Brain microvascular endothelial cell (primary cell): ENCODE data around the gene CCL18.

ENCODE experiments used
- DNase-seq: peaks from one replicate; pipeline ENCODE4 v3.0.0-alpha.2; 2020
- H3K27ac ChIP-seq: fragments of 250-450 bp; sonication (Bioruptor Pico); 2 replicates; pipeline ENCODE4 v1.5.1; 2020; ENCODE audit warnings: mild to moderate bottlenecking, moderate library complexity
- H3K27me3 ChIP-seq: fragments of 250-450 bp; sonication (Bioruptor Pico); replicated peaks from 2 replicates; pipeline ENCODE4 v1.5.1; 2020; ENCODE audit warnings: mild to moderate bottlenecking
- H3K36me3 ChIP-seq: fragments of 250-450 bp; sonication (Bioruptor Pico); replicated peaks from 2 replicates; pipeline ENCODE4 v1.5.1; 2020; ENCODE audit warnings: mild to moderate bottlenecking
- H3K4me3 ChIP-seq: 2 replicates; pipeline ENCODE4 v1.5.1; 2011; ENCODE audit warnings: low read depth, mild to moderate bottlenecking, control low read depth, low read length, moderate library complexity
- CTCF ChIP-seq: IDR thresholded peaks from 2 replicates; pipeline ENCODE4 v1.5.1; 2011; ENCODE audit warnings: low read depth, mild to moderate bottlenecking, moderate library complexity, low read length, control low read depth, inconsistent platforms; ENCODE audit errors: missing control alignments
- in situ Hi-C: cut with HindIII; loops from 2 replicates; pipeline ENCODE4 v1.10.0; 2017; ENCODE audit warnings: low sequenced_read_pairs, low pct_ligation_motif_present

CCL18 gene

GRCh38 chr17:36024106-36024869 is 39.8 kb upstream of the CCL18 start:
- in situ Hi-C loops = no loop called here
- Histone ChIP-seq H3K4me3 (no peak overlapping the region), H3K27me3 (no peaks in the 10 kb centered on the region), H3K27ac (no peak overlapping the region), H3K36me3 (no peaks in the 10 kb centered on the region)
- DNase-seq = no peak
- TF ChIP-seq CTCF = no peak

- no peak for TF ChIP-seq CTCF
- Histone ChIP-seq H3K4me3 (no peak overlapping the region), H3K36me3 (no peaks in the 10 kb centered on the region), H3K27me3 (no peaks in the 10 kb centered on the region), H3K27ac (no peak overlapping the region)
- no peak for DNase-seq
- in situ Hi-C loops = no loop called here
These were observed 36.3 kb upstream of the CCL18 start for GRCh38 chr17:36027761-36028160.

- in situ Hi-C loops = no loop called here
- H3K27ac ChIP-seq = no peak overlapping the region
- H3K36me3 ChIP-seq = no peaks in the 10 kb centered on the region
- no peak overlapping the region for H3K4me3 ChIP-seq
- no peak for DNase-seq
- H3K27me3 ChIP-seq = no peaks in the 10 kb centered on the region
- TF ChIP-seq CTCF = no peak
These were observed 33.1 kb upstream of the CCL18 start for GRCh38 chr17:36030956-36031355.

- Histone ChIP-seq H3K36me3 (no peaks in the 10 kb centered on the region), H3K27ac (no peak overlapping the region), H3K27me3 (no peaks in the 10 kb centered on the region), H3K4me3 (no peak overlapping the region)
- no peak for DNase-seq
- no peak for TF ChIP-seq CTCF
- in situ Hi-C loops = no loop called here
These were observed 29.9 kb upstream of the CCL18 start for GRCh38 chr17:36034127-36034526.

GRCh38 chr17:36036235-36036634 is 27.8 kb upstream of the CCL18 start:
- no peak overlapping the region for H3K27ac ChIP-seq
- no peak for DNase-seq
- H3K4me3 ChIP-seq = no peak overlapping the region
- TF ChIP-seq CTCF = no peak
- H3K36me3 ChIP-seq = no peaks in the 10 kb centered on the region
- no peaks in the 10 kb centered on the region for H3K27me3 ChIP-seq
- in situ Hi-C loops = no loop called here

- in situ Hi-C loops = no loop called here
- TF ChIP-seq CTCF = no peak
- Histone ChIP-seq H3K27me3 (no peaks in the 10 kb centered on the region), H3K4me3 (no peak overlapping the region), H3K36me3 (no peaks in the 10 kb centered on the region), H3K27ac (no peak overlapping the region)
- DNase-seq = no peak
These were observed 16.0 kb upstream of the CCL18 start for GRCh38 chr17:36048066-36048465.
